ENCODE measurements around the gene CBY3. TPM values are rescaled to one million over a fixed set of nuclear protein-coding genes. Genes with fewer than 3 reads are reported as not detected.

CBY3 gene
- total and polyA plus RNA-seq, 2 of the 13 experiments (the other 11 are each of a cell fraction or from before 2014, with no cell fraction given) = not detected

DNA sequence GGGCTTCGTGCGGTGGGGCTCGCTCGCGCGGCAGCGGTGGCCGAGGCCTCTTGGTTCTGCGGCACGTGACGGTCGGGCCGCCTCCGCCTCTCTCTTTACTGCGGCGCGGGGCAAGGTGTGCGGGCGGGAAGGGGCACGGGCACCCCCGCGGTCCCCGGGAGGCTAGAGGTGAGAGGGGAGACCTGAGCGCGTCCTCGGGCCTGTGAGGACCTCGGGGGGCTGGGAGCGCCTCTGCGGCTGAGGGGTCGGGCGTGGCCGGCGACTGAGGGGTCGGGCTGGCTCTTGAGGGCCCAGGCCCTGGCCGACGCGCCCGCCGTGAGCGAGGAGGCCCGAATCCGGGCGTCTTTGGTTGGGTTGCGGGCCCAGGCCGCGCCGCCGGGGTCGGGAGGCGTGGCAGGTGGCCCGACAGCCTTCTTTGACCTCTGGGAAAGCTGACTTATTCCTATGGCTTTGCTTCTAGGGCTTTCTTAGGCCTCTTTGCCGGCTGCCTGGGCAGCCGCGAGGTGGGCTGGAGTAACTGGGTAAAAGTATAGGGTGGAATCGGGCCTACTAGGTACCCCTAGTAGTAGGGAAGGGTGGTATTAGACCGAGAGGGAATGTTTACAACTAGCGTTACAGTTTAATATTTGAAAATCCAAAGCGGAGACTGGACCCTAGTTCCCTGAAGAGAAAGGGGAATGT lies 18.2 kb upstream of the CBY3 start, which contains the start of gene CANX (continued):
- TF ChIP-seq, protein P1, sequence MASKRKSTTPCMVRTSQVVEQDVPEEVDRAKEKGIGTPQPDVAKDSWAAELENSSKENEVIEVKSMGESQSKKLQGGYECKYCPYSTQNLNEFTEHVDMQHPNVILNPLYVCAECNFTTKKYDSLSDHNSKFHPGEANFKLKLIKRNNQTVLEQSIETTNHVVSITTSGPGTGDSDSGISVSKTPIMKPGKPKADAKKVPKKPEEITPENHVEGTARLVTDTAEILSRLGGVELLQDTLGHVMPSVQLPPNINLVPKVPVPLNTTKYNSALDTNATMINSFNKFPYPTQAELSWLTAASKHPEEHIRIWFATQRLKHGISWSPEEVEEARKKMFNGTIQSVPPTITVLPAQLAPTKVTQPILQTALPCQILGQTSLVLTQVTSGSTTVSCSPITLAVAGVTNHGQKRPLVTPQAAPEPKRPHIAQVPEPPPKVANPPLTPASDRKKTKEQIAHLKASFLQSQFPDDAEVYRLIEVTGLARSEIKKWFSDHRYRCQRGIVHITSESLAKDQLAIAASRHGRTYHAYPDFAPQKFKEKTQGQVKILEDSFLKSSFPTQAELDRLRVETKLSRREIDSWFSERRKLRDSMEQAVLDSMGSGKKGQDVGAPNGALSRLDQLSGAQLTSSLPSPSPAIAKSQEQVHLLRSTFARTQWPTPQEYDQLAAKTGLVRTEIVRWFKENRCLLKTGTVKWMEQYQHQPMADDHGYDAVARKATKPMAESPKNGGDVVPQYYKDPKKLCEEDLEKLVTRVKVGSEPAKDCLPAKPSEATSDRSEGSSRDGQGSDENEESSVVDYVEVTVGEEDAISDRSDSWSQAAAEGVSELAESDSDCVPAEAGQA (IDR thresholded peaks at IDR 0.05; ENCODE audit: low read depth) = no peak
- TF ChIP-seq, protein P1 (CRISPR knock-in tag; IDR thresholded peaks at IDR 0.05; ENCODE audit: borderline replicate concordance) = no peak
- TF ChIP-seq, protein P2, sequence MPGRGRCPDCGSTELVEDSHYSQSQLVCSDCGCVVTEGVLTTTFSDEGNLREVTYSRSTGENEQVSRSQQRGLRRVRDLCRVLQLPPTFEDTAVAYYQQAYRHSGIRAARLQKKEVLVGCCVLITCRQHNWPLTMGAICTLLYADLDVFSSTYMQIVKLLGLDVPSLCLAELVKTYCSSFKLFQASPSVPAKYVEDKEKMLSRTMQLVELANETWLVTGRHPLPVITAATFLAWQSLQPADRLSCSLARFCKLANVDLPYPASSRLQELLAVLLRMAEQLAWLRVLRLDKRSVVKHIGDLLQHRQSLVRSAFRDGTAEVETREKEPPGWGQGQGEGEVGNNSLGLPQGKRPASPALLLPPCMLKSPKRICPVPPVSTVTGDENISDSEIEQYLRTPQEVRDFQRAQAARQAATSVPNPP (CRISPR knock-in tag; IDR thresholded peaks at IDR 0.05) = 0 out of 2 replicates have a peak, but pooled peaks have one; percentile 34
- TF ChIP-seq ZNF746 (CRISPR knock-in tag; IDR thresholded peaks at IDR 0.05) (peak; percentile 43; the same call in 1 of the 2 replicates), ZNF33A (CRISPR knock-in tag; IDR thresholded peaks at IDR 0.05; ENCODE audit: borderline replicate concordance) (no peak), NR2C2 (CRISPR knock-in tag; IDR thresholded peaks at IDR 0.05; ENCODE audit: borderline replicate concordance) (peak; percentile 60; the same call in 1 of the 2 replicates), NCOA1 (CRISPR knock-in tag; IDR thresholded peaks at IDR 0.05) (peak; percentile 72; the same call in 1 of the 2 replicates), TBL1XR1 (IDR thresholded peaks at IDR 0.05; ENCODE audit: borderline replicate concordance, low read length, partially characterized antibody) (no peak), ZNF224 (CRISPR knock-in tag; IDR thresholded peaks at IDR 0.05) (peak; percentile 69; the same call in 1 of the 2 replicates), ZNF20 (CRISPR knock-in tag; IDR thresholded peaks at IDR 0.05) (peak; percentile 87; the same call in 1 of the 2 replicates), PPARG (CRISPR knock-in tag; conservative IDR thresholded peaks at IDR 0.05) (0 out of 2 replicates have a peak, but pooled peaks have one; percentile 7), FOXA1 (IDR thresholded peaks at IDR 0.05) (no peak), FOXA1 (CRISPR knock-in tag; IDR thresholded peaks at IDR 0.05) (no peak; the same call in 1 of the 2 replicates), RNF2 (conservative IDR thresholded peaks at IDR 0.05; ENCODE audit: low read depth) (no peak; the same call in 1 of the 2 replicates), YY1 (IDR thresholded peaks at IDR 0.05; ENCODE audit: insufficient read depth, insufficient replicate concordance, low read depth, low read length) (no peak)
- TF ChIP-seq, protein P3, sequence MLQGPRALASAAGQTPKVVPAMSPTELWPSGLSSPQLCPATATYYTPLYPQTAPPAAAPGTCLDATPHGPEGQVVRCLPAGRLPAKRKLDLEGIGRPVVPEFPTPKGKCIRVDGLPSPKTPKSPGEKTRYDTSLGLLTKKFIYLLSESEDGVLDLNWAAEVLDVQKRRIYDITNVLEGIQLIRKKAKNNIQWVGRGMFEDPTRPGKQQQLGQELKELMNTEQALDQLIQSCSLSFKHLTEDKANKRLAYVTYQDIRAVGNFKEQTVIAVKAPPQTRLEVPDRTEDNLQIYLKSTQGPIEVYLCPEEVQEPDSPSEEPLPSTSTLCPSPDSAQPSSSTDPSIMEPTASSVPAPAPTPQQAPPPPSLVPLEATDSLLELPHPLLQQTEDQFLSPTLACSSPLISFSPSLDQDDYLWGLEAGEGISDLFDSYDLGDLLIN (CRISPR knock-in tag; IDR thresholded peaks at IDR 0.05; ENCODE audit: borderline replicate concordance) = peak; percentile 55; the same call in 1 of the 2 replicates
- TF ChIP-seq, protein P4, sequence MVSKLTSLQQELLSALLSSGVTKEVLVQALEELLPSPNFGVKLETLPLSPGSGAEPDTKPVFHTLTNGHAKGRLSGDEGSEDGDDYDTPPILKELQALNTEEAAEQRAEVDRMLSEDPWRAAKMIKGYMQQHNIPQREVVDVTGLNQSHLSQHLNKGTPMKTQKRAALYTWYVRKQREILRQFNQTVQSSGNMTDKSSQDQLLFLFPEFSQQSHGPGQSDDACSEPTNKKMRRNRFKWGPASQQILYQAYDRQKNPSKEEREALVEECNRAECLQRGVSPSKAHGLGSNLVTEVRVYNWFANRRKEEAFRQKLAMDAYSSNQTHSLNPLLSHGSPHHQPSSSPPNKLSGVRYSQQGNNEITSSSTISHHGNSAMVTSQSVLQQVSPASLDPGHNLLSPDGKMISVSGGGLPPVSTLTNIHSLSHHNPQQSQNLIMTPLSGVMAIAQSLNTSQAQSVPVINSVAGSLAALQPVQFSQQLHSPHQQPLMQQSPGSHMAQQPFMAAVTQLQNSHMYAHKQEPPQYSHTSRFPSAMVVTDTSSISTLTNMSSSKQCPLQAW (CRISPR knock-in tag; IDR thresholded peaks at IDR 0.05) = no peak
- TF ChIP-seq, protein P5, sequence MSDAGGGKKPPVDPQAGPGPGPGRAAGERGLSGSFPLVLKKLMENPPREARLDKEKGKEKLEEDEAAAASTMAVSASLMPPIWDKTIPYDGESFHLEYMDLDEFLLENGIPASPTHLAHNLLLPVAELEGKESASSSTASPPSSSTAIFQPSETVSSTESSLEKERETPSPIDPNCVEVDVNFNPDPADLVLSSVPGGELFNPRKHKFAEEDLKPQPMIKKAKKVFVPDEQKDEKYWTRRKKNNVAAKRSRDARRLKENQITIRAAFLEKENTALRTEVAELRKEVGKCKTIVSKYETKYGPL (CRISPR knock-in tag; IDR thresholded peaks at IDR 0.05) = peak; percentile 57; the same call in 1 of the 2 replicates

Measured in HepG2 (cell line).